HepG2 (cell line): ENCODE data around the gene CABP4. TPM values are rescaled to one million over a fixed set of nuclear protein-coding genes. Genes with fewer than 3 reads are reported as not detected.

Experiments
- CBX2 ChIP-seq, 2 experiments: fragments of 200-600 bp in 1 of 2; sonication (generic); formaldehyde crosslinking in 1 of 2; IDR thresholded peaks; 2 replicates each; pipeline versions ENCODE4 v1.7.0 to v1.8.1; 2018 to 2022; ENCODE audit warnings: low read depth in 2 of 2, low read length in 1 of 2, mild to moderate bottlenecking in 1 of 2, missing genetic modification reagents in 1 of 2
- ETV6 ChIP-seq: sonication (generic); formaldehyde crosslinking; conservative IDR thresholded peaks from 2 replicates; pipeline ENCODE4 v1.4.0; 2020; ENCODE audit warnings: missing genetic modification reagents
- GZF1 ChIP-seq: sonication (generic); formaldehyde crosslinking; IDR thresholded peaks from 2 replicates; pipeline ENCODE4 v1.5.1; 2020; ENCODE audit warnings: mild to moderate bottlenecking, missing genetic modification reagents
- MED8 ChIP-seq: sonication (generic); formaldehyde crosslinking; IDR thresholded peaks from 2 replicates; pipeline ENCODE4 v1.8.1; 2023; ENCODE audit warnings: mild to moderate bottlenecking, missing genetic modification reagents; ENCODE audit not compliant: insufficient replicate concordance
- MLLT10 ChIP-seq: sonication (generic); formaldehyde crosslinking; IDR thresholded peaks from 2 replicates; pipeline ENCODE4 v1.4.0; 2020; ENCODE audit warnings: missing genetic modification reagents
- MXI1 ChIP-seq: IDR thresholded peaks from 3 replicates; pipeline ENCODE4 v1.6.1; 2012; ENCODE audit warnings: low read depth, low read length, inconsistent platforms, borderline replicate concordance
- RNF2 ChIP-seq: fragments of 450-650 bp; conservative IDR thresholded peaks from 2 replicates; pipeline ENCODE4 v1.6.1; 2016; ENCODE audit warnings: low read depth
- SALL1 ChIP-seq: sonication (generic); formaldehyde crosslinking; IDR thresholded peaks from 2 replicates; pipeline ENCODE4 v1.8.0; 2022; ENCODE audit warnings: mild to moderate bottlenecking, missing genetic modification reagents
- SALL2 ChIP-seq: sonication (generic); formaldehyde crosslinking; IDR thresholded peaks from 2 replicates; pipeline ENCODE4 v1.8.1; 2023; ENCODE audit warnings: mild to moderate bottlenecking, missing genetic modification reagents, inconsistent platforms
- XRCC5 ChIP-seq: fragments of 200-400 bp; formaldehyde crosslinking; optimal IDR thresholded peaks from 2 replicates; pipeline ENCODE3; 2017; ENCODE audit warnings: mild to moderate bottlenecking, low read length
- ZNF160 ChIP-seq: sonication (generic); formaldehyde crosslinking; IDR thresholded peaks from 2 replicates; pipeline ENCODE4 v1.8.0; 2022; ENCODE audit warnings: mild to moderate bottlenecking, inconsistent platforms, missing genetic modification reagents
- ZNF3 ChIP-seq: IDR thresholded peaks from 2 replicates; pipeline ENCODE4 v1.7.0; 2017; ENCODE audit warnings: inconsistent platforms
- ZNF343 ChIP-seq: sonication (generic); formaldehyde crosslinking; IDR thresholded peaks from 2 replicates; pipeline ENCODE4 v1.4.0; 2020; ENCODE audit warnings: mild to moderate bottlenecking, missing genetic modification reagents
- ZNF382 ChIP-seq: sonication (generic); formaldehyde crosslinking; IDR thresholded peaks from 2 replicates; pipeline ENCODE4 v1.5.0; 2020; ENCODE audit warnings: missing genetic modification reagents, mild to moderate bottlenecking, borderline replicate concordance
- ZNF383 ChIP-seq: sonication (generic); formaldehyde crosslinking; IDR thresholded peaks from 2 replicates; pipeline ENCODE4 v1.4.0; 2020; ENCODE audit warnings: missing genetic modification reagents, mild to moderate bottlenecking, borderline replicate concordance
- ZNF546 ChIP-seq: sonication (generic); formaldehyde crosslinking; conservative IDR thresholded peaks from 2 replicates; pipeline ENCODE4 v1.8.1; 2023; ENCODE audit warnings: mild to moderate bottlenecking, missing genetic modification reagents
- polyA plus RNA-seq, 8 experiments: library from polyadenylated mRNA; depleted of rRNA in 3 of 8; stranded (reverse) in 7 of 8; unstranded in 1 of 8; fragments of >200 nt; fragmentation: Illumina TruSeq in 4 of 8; extraction: Trizol in 4 of 8; gene quantifications; 2 replicates each; pipeline versions ENCODE4 v1.2.1 to v1.2.3, GENCODE V29; 2011 to 2016; ENCODE audit warnings: low read depth in 4 of 8, missing spikeins in 1 of 8, mixed read lengths in 1 of 8; ENCODE audit not compliant: insufficient read depth in 1 of 8
- total RNA-seq, 5 experiments: library from RNA; depleted of rRNA; stranded (reverse); fragments of >200 nt; fragmentation: Illumina TruSeq; extraction: Trizol; gene quantifications; 2 replicates each; pipeline ENCODE4 v1.2.3, GENCODE V29; 2016; ENCODE audit warnings: low read depth in 1 of 5
- TF ChIP-seq, protein P1 (sequence below): sonication (generic); formaldehyde crosslinking; IDR thresholded peaks from 2 replicates; pipeline ENCODE4 v1.4.0; 2020; ENCODE audit warnings: mild to moderate bottlenecking, low read depth, missing genetic modification reagents
- TF ChIP-seq, protein P2 (sequence below): fragments of 450-650 bp; IDR thresholded peaks from 2 replicates; pipeline ENCODE4 v1.6.1; 2017
- TF ChIP-seq, protein P3 (sequence below): sonication (generic); formaldehyde crosslinking; IDR thresholded peaks from 2 replicates; pipeline ENCODE4 v1.4.0; 2020; ENCODE audit warnings: mild to moderate bottlenecking, missing genetic modification reagents
- TF ChIP-seq, protein P4 (sequence below): IDR thresholded peaks from 2 replicates; pipeline ENCODE4 v1.6.1; 2016; ENCODE audit warnings: low read depth, control low read depth
- TF ChIP-seq, protein P5 (sequence below), 2 experiments: sonication (generic) in 1 of 2; formaldehyde crosslinking in 1 of 2; IDR thresholded peaks; 2 replicates each; pipeline versions ENCODE4 v1.5.1 to v1.6.1; 2011 to 2020; ENCODE audit warnings: borderline replicate concordance in 1 of 2, low read depth in 1 of 2, low read length in 1 of 2, mild to moderate bottlenecking in 1 of 2, missing genetic modification reagents in 1 of 2, moderate library complexity in 1 of 2

CABP4 gene
- total and polyA plus RNA-seq, 2 of the 13 experiments (the other 11 are each of a cell fraction or from before 2014, with no cell fraction given): not detected

DNA sequence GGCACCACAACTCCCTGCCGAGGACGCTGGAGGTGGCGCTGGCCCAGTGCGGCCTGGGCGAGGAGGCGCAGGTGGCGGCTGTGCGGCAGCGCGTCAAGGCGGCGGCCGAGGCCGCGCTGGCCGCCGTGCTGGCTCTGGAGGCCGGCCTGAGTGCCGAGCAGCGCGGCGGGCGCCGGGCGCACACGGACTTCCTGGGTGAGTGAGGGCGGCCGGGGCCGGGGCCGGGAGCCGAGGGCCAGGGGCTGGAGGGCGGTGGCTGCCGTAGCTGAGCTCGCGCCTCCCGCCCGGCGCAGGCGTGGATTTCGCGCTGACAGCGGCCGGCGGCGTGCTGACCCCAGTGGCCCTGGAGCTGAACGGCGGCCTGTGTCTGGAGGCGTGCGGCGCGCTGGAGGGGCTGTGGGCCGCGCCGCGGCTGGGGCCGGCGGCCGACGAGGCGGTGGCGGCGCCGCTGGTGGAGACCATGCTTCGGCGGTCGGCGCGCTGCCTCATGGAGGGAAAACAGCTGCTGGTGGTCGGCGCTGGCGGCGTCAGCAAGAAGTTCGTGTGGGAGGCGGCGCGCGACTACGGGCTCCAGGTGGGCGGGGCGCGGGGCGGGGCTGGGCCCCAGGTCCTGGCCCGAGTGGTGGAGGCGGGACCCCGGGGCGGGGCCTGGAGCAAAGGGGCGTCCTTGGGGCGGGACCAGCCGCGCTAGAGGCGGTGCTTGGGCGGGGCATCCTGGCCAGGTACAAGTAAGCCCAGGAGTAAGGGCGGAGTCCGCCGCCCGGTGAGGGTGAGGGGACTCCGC, 34.3 kb upstream of the CABP4 start (continued):
- TF ChIP-seq GZF1 (no peak), MLLT10 (CRISPR knock-in tag) (no peak), SALL2 (CRISPR knock-in tag) (peak; percentile 81), ZNF3 (CRISPR knock-in tag) (no peak), ZNF383 (no peak), SALL1 (CRISPR knock-in tag) (no peak), CBX2 (IDR thresholded peaks at IDR 0.05; ENCODE audit: low read depth, low read length) (no peak), CBX2 (CRISPR knock-in tag; IDR thresholded peaks at IDR 0.05; ENCODE audit: low read depth) (no peak), ETV6 (CRISPR knock-in tag) (no peak), ZNF160 (CRISPR knock-in tag) (0 out of 2 replicates have a peak, but pooled peaks have one; percentile 21), ZNF546 (CRISPR knock-in tag) (no peak), RNF2 (peak; percentile 92), MED8 (CRISPR knock-in tag) (no peak), MXI1 (peak; percentile 23; the same call in 1 of the 3 replicates), ZNF343 (CRISPR knock-in tag) (no peak), XRCC5 (no peak), ZNF382 (no peak)
- TF ChIP-seq, protein P1, sequence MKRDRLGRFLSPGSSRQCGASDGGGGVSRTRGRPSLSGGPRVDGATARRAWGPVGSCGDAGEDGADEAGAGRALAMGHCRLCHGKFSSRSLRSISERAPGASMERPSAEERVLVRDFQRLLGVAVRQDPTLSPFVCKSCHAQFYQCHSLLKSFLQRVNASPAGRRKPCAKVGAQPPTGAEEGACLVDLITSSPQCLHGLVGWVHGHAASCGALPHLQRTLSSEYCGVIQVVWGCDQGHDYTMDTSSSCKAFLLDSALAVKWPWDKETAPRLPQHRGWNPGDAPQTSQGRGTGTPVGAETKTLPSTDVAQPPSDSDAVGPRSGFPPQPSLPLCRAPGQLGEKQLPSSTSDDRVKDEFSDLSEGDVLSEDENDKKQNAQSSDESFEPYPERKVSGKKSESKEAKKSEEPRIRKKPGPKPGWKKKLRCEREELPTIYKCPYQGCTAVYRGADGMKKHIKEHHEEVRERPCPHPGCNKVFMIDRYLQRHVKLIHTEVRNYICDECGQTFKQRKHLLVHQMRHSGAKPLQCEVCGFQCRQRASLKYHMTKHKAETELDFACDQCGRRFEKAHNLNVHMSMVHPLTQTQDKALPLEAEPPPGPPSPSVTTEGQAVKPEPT (CRISPR knock-in tag): 0 out of 2 replicates have a peak, but pooled peaks have one; percentile 15
- TF ChIP-seq, protein P2, sequence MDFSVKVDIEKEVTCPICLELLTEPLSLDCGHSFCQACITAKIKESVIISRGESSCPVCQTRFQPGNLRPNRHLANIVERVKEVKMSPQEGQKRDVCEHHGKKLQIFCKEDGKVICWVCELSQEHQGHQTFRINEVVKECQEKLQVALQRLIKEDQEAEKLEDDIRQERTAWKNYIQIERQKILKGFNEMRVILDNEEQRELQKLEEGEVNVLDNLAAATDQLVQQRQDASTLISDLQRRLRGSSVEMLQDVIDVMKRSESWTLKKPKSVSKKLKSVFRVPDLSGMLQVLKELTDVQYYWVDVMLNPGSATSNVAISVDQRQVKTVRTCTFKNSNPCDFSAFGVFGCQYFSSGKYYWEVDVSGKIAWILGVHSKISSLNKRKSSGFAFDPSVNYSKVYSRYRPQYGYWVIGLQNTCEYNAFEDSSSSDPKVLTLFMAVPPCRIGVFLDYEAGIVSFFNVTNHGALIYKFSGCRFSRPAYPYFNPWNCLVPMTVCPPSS: no peak
- TF ChIP-seq, protein P3, sequence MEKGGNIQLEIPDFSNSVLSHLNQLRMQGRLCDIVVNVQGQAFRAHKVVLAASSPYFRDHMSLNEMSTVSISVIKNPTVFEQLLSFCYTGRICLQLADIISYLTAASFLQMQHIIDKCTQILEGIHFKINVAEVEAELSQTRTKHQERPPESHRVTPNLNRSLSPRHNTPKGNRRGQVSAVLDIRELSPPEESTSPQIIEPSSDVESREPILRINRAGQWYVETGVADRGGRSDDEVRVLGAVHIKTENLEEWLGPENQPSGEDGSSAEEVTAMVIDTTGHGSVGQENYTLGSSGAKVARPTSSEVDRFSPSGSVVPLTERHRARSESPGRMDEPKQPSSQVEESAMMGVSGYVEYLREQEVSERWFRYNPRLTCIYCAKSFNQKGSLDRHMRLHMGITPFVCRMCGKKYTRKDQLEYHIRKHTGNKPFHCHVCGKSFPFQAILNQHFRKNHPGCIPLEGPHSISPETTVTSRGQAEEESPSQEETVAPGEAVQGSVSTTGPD: no peak
- TF ChIP-seq, protein P4, sequence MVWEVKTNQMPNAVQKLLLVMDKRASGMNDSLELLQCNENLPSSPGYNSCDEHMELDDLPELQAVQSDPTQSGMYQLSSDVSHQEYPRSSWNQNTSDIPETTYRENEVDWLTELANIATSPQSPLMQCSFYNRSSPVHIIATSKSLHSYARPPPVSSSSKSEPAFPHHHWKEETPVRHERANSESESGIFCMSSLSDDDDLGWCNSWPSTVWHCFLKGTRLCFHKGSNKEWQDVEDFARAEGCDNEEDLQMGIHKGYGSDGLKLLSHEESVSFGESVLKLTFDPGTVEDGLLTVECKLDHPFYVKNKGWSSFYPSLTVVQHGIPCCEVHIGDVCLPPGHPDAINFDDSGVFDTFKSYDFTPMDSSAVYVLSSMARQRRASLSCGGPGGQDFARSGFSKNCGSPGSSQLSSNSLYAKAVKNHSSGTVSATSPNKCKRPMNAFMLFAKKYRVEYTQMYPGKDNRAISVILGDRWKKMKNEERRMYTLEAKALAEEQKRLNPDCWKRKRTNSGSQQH (CRISPR knock-in tag): 0 out of 2 replicates have a peak, but pooled peaks have one; percentile 55
- TF ChIP-seq, protein P5, sequence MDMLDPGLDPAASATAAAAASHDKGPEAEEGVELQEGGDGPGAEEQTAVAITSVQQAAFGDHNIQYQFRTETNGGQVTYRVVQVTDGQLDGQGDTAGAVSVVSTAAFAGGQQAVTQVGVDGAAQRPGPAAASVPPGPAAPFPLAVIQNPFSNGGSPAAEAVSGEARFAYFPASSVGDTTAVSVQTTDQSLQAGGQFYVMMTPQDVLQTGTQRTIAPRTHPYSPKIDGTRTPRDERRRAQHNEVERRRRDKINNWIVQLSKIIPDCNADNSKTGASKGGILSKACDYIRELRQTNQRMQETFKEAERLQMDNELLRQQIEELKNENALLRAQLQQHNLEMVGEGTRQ (IDR thresholded peaks at IDR 0.05; ENCODE audit: low read depth, low read length): no peak
- TF ChIP-seq, protein P5 (CRISPR knock-in tag; IDR thresholded peaks at IDR 0.05; ENCODE audit: borderline replicate concordance): no peak
